Progenitor cell of endocrine pancreas (in vitro differentiated cells): ENCODE data around the gene SCNN1A. TPM values are rescaled to one million over a fixed set of nuclear protein-coding genes. Genes with fewer than 3 reads are reported as not detected.

Source experiments
- DNase-seq: peaks from one replicate; pipeline ENCODE4 v3.0.0; 2021; ENCODE audit warnings: low spot score; ENCODE audit not compliant: unreplicated experiment
- H3K27ac Mint-ChIP-seq: 2 replicates; pipeline ENCODE4 v1.8.0; 2021; ENCODE audit warnings: mild to moderate bottlenecking, moderate library complexity, mixed read lengths
- H3K27me3 Mint-ChIP-seq: 2 replicates; pipeline ENCODE4 v1.8.0; 2021; ENCODE audit warnings: mixed read lengths
- H3K36me3 Mint-ChIP-seq: 2 replicates; pipeline ENCODE4 v1.8.0; 2022; ENCODE audit warnings: mixed read lengths; ENCODE audit not compliant: insufficient read depth
- H3K4me1 Mint-ChIP-seq: 2 replicates; pipeline ENCODE4 v1.8.0; 2021; ENCODE audit warnings: low read depth, mixed read lengths
- H3K4me3 Mint-ChIP-seq: 2 replicates; pipeline ENCODE4 v1.8.0; 2021; ENCODE audit warnings: low read depth, mild to moderate bottlenecking, moderate library complexity, mixed read lengths
- H3K9me3 Mint-ChIP-seq: 2 replicates; pipeline ENCODE4 v1.8.0; 2021; ENCODE audit warnings: low read depth, mixed read lengths
- total RNA-seq: library from RNA; stranded (reverse); gene quantifications from 2 replicates; pipeline ENCODE4 v1.2.1, GENCODE V29; 2021
- TF ChIP-seq, protein P1 (sequence below): fragments of 200-600 bp; sonication (generic); IDR thresholded peaks from one replicate; pipeline ENCODE4 v1.5.0; 2021; ENCODE audit warnings: antibody characterized with exemption, mild to moderate bottlenecking; ENCODE audit not compliant: unreplicated experiment

The SCNN1A gene
- total RNA-seq, 1 donor from 2014 or later, result 14.3 TPM

DNA sequence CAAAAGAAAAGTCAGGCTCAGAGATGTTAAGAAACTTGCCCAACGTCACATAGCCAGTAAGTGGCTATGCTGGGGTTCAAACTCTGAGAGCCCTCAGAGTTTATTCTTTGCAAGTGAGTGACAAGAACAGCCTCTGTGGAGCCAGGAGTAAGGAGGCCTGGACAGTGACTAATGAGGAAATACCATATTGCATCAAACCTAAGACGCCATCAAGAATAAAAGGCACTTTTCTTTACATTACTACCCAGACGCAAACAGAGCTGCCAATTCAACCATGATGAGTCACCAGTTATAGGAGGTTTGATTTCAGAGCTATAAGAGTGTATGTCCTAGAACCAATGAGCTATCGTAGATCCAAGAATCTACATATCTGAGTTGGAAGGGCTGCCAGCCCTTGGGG lies 42.9 kb downstream of the SCNN1A start:
- Mint-ChIP-seq H3K9me3 (no peaks in the 10 kb centered on the region), H3K27me3 (no peaks in the 10 kb centered on the region), H3K4me1 (peaks cover 27% of the 10 kb centered on the region), H3K4me3 (no peak overlapping the region), H3K27ac (no peak overlapping the region), H3K36me3 (peaks cover 29% of the 10 kb centered on the region)
- DNase-seq, result no peak
- TF ChIP-seq, protein P1, sequence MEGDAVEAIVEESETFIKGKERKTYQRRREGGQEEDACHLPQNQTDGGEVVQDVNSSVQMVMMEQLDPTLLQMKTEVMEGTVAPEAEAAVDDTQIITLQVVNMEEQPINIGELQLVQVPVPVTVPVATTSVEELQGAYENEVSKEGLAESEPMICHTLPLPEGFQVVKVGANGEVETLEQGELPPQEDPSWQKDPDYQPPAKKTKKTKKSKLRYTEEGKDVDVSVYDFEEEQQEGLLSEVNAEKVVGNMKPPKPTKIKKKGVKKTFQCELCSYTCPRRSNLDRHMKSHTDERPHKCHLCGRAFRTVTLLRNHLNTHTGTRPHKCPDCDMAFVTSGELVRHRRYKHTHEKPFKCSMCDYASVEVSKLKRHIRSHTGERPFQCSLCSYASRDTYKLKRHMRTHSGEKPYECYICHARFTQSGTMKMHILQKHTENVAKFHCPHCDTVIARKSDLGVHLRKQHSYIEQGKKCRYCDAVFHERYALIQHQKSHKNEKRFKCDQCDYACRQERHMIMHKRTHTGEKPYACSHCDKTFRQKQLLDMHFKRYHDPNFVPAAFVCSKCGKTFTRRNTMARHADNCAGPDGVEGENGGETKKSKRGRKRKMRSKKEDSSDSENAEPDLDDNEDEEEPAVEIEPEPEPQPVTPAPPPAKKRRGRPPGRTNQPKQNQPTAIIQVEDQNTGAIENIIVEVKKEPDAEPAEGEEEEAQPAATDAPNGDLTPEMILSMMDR, result no peak

DNA sequence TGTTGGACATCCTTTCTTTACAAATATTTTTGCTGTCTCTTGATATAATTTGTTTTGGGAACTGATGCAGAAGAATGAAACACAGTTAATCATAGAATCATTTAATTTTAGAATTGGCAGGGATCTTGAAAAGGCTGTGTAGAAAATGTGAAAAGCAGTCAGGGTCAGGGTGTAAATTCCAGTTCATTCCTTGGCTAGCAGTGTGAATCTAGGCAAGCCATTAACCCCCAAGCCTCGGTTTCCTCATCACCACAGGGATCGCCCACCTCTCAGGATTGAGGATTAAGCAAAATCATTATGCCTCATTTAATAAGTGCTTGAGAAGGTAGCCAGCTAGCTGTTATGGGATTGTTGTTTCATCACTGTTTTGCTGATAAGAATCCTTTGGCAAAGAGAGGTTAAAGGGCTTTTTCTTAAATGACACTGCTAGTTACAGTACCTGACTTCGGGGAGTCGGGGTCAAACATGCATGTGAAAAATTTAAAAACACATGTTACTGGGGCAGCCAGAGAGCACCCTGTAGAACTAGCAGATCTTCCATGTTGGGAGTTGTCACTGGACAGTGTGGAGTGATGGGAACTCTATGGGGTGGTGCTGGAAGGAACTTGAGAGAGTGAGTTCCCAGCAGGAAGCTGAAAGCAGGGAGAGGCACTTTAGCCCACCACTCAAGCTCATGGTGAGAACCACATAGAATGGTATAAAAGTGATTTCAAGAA lies 44.2 kb downstream of the SCNN1A start:
- H3K27ac Mint-ChIP-seq, result no peak overlapping the region
- TF ChIP-seq, protein P1, result no peak
- peaks cover 35% of the 10 kb centered on the region for H3K36me3 Mint-ChIP-seq
- no peak overlapping the region for H3K4me3 Mint-ChIP-seq
- no peaks in the 10 kb centered on the region for H3K9me3 Mint-ChIP-seq
- no peak for DNase-seq
- H3K27me3 Mint-ChIP-seq, result no peaks in the 10 kb centered on the region
- peaks cover 18% of the 10 kb centered on the region for H3K4me1 Mint-ChIP-seq

DNA sequence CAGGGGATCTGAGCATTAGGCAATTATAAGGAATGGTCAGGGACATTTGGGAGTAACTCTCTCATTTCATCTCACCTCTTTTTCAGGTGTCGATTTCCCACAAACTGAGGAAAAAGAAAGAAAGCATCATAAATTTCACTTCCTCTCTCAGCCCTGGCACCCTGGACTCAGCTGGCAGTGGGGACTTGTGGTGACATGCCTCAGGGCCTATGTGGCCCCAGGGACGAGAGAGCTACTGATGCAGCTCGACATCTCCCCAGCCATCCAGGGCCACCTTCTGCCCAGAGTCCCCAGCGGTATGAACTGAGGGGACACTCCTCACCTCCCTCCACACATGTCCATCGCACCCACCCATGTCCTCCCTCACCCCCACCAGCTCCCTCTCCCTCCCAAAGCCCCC lies 45.2 kb downstream of the SCNN1A start:
- H3K36me3 Mint-ChIP-seq, result peaks cover 35% of the 10 kb centered on the region
- TF ChIP-seq, protein P1, result no peak
- DNase-seq, result no peak
- no peak overlapping the region for H3K27ac Mint-ChIP-seq
- H3K9me3 Mint-ChIP-seq, result no peaks in the 10 kb centered on the region
- peaks cover 9% of the 10 kb centered on the region for H3K4me1 Mint-ChIP-seq
- H3K4me3 Mint-ChIP-seq, result no peak overlapping the region
- H3K27me3 Mint-ChIP-seq, result no peaks in the 10 kb centered on the region

DNA sequence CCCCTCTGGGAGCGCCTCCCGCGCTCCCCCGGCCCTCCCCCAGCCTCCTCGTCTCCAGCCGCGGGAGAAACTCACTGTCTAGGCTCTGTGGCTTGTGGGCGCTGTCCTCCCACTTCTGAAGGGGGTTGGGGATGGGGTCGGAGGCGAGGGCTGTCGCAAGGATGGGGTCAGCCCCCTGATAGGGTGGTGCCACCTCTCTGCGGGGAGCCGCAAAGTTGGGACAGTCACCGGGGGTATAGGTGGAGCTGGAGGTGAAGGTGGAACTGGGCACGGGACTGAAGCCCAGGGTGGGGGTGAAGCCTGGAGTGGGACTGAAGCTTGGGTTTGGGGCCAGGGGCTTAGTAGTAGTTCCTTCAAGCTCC lies 45.7 kb downstream of the SCNN1A start:
- H3K9me3 Mint-ChIP-seq, result no peaks in the 10 kb centered on the region

DNA sequence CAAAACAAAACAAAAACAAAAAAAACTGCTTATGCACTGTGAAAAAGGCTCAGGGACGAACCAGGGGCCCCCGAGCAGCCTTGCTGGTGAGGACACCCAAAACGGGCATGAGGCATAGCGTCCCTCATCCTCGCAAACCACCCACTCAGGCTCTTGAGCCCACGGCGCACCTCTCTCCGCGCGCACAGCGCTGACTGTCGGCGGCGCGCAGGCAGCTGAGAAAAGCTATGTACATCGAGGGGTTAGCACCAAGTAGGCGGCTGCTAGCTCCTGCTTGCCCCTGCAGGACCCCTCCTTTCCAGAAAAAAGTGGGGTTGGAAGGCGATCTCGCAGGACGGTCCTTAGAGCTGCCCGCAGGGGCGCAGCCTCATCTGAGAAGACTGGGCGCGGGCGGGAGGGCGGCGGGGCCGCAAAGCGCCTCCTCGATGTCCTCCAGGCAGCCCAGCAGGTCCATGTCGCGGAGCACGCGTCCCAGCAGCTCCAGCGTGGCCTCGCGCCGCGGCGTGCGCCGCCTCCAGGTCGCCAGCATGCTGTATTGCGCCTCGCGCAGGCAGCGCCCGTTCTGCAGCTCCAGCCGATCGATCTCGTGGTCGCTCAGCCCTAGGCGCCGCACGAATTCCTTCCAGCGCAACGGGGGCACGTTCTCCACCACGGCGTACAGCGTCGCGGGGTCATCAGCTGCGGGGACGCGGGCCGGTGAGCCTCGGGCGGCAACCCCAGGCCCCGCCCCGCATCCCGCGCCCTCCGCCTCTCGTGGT lies 46.2 kb downstream of the SCNN1A start:
- H3K27ac Mint-ChIP-seq, result no peak overlapping the region
- no peak overlapping the region for H3K4me3 Mint-ChIP-seq
- H3K27me3 Mint-ChIP-seq, result no peaks in the 10 kb centered on the region
- H3K36me3 Mint-ChIP-seq, result peaks cover 35% of the 10 kb centered on the region
- TF ChIP-seq, protein P1, result no peak
- no peaks in the 10 kb centered on the region for H3K9me3 Mint-ChIP-seq
- H3K4me1 Mint-ChIP-seq, result peaks cover 12% of the 10 kb centered on the region
- no peak for DNase-seq

More for the DNA sequence above, 45.7 kb downstream of the SCNN1A start:
- Mint-ChIP-seq H3K4me3 (no peak overlapping the region), H3K36me3 (peaks cover 35% of the 10 kb centered on the region), H3K27ac (no peak overlapping the region), H3K4me1 (peaks cover 8% of the 10 kb centered on the region), H3K27me3 (no peaks in the 10 kb centered on the region)
- TF ChIP-seq, protein P1, result no peak
- DNase-seq, result no peak
